Measurements from ENCODE around the gene OGDH.
"Not testable (repeated sequence)": the region's sequence is repeated elsewhere in the genome, so short reads cannot be mapped to it uniquely, and the experiment has no call there.

Gene OGDH

GRCh38 chr7:44580945-44581878, 25.2 kb upstream of the OGDH start:
- peak; percentile 20 to 60 (median 35) for DNase-seq

DNA sequence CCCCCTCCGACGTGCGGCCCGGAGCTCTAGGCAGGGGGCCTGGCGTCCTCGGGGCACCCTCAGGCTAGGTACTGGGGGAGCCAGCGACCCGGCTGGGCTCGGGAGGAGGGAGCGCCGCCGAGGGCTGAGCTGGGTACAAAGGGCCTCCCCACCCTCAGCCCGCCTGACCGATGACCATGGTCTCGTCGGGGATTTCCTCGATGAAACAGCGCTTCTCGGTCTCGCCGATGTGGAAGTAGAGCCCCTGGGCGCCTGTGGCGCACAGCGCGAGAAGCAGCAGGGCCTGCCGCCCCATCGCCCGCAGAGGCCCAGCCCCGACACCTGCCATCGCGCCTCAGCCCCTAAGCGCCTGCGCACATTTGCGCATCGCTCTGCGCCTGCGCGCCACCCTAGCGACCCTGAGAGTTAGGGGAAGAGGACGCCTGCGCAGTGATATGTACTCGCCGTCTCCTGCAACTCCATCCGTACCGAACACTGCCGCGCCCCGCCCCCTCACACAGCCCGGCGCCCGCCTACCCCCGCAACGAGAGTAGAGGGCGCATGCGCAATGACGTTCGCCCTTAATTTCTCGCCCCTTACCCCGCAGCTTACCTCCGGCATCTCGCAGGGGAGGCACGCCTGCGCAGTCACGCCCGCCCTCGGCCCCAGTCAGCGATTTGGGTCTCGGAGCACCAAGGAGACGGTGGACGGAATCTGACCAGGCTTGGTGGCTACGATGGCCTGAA, 24.4 kb upstream of the OGDH start, which contains the start of gene TMED4:
Gene TMED4, minus strand, starts transcription at position 353 of the 725 bp plus-strand sequence. Its CDS starts 25 bp downstream, at position 328.
- DNase-seq: peak; percentile 100

GRCh38 chr7:44583146-44583865, 23.1 kb upstream of the OGDH start:
- no peak for DNase-seq

DNA sequence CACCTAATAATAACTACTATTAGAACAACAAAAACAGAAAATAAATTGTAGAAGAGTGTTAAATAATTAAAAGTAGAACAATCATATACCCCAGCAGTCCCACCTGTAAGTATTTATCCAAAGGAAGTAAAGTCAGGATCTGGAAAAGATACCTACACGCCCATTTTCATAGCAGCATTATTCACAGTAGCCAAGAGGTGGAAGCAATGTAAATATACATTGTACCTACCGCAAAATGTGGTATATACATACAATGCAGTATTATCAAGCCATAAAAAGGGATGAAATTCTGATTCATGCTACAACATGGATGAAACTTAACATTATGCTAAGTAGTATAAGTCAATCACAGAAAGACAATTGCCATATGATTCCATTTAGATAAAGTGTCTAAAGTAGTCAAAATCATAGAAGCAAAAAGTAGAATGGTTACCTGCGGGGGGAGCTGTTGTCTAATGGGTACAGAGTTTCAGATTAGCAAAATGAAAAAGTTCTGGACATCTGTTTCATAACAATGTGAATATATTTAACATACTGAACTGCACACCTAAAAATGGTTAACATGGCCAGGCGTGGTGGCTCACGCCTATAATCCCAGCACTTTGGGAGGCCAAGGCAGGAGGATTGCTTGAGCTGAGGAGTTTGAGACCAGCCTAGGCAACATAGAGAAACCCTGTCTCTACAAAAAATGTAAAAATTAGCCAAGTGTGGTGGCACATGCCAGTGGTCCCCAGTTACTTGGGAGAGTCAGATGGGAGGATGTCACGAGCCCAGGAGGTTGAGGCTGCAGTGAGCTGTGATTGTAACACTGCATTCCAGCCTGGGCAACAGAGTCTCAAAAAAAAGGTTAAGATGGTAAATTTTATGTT, 18.4 kb upstream of the OGDH start:
- peak in 4 of 5 donors; percentile 40 to 73 (median 48) for DNase-seq

GRCh38 chr7:44590910-44591309, 15.5 kb upstream of the OGDH start:
- DNase-seq: no peak

GRCh38 chr7:44595934-44596635, 10.3 kb upstream of the OGDH start:
- DNase-seq: no peak

DNA sequence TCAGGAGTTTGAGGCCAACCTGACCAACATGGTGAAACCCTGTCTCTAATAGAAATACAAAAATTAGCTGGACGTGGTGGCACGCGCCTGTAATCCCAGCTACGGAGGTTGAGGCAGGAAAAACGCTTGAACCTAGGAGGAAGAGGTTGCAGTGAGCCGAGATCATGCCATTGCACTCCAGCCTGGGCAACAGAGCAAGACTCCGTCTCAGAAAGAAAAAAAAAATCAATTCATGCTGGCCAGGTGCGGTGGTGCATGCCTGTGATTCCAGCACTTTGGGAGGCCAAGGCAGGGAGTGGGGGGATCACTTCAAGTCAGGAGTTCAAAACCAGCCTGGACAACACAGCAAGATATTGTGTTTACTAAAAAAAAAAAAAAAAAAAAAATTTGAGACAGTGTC, 9.2 kb upstream of the OGDH start:
- DNase-seq: not testable (repeated sequence)

DNA sequence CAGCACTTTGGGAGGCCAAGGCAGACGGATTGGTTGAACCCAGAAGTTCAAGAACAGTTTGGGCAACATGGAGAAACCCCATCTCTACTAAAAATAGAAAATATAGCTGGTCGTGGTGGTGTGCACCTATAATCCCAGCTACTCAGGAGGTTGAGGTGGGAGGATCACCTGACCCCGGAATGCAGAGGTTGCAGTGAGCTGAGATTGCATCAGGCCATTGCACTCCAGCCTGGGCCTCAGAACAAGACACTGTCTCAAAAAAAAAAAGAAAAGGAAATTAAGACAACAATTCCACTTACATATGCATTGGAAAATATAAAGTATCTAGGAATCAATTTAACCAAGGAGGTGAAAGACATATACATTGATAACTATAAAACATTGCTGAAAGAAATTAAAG, 7.2 kb upstream of the OGDH start:
- DNase-seq: no peak

- no peak for DNase-seq
Measured at GRCh38 chr7:44602576-44602910, 3.9 kb upstream of the OGDH start.

GRCh38 chr7:44603193-44603592, 3.2 kb upstream of the OGDH start:
- no peak for DNase-seq

- DNase-seq: no peak
Measured at GRCh38 chr7:44604941-44605340, 1.5 kb upstream of the OGDH start.

GRCh38 chr7:44607141-44608068, 978 bp downstream of the OGDH start:
- no peak for DNase-seq

- DNase-seq: peak in 1 of 5 donors; percentile 39
Measured at GRCh38 chr7:44608916-44609648, 2.7 kb downstream of the OGDH start.

DNA sequence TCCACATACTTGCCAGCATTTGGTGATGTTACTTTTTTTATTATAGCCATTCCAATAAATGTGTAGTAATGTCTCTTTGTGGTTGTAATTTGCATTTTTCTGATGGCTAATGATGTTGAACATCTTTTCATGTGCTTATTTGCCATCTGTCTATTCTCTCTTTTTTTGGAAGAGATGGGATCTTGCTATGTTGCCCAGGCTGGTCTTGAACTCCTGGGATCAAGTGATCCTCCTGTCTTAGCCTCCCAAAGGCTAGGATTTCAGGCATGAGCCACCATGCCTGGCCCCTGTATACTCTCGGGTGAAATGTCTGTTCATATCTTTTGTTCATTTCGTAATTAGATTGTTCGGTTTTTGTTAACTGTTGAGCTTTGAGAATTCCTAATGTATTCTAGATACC, 3.4 kb downstream of the OGDH start:
- DNase-seq: no peak

GRCh38 chr7:44615149-44615611, 8.8 kb downstream of the OGDH start:
- no peak for DNase-seq

DNA sequence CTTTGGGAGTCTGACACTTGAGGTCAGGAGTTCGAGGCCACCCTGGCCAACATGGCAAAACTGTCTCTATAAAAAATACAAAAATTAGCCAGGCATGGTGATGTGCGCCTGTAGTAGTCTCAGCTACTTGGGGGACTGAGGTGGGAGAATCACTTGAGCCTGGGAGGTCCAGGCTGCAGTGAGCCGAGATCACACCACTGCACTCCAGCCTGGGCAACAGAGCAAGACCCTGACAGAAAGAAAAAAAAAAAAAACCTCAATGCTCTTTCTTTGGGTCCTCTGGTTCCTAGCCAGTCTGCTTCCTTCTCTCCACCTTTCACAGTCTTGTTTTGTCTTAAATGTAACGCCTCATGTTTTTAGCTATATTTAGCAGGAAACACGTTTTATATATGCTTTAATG, 9.4 kb downstream of the OGDH start:
- no peak for DNase-seq

GRCh38 chr7:44616545-44616944, 10.1 kb downstream of the OGDH start:
- no peak for DNase-seq

- peak in 1 of 5 donors; percentile 61 for DNase-seq
Measured at GRCh38 chr7:44617225-44617890, 10.9 kb downstream of the OGDH start.

- no peak for DNase-seq
Measured at GRCh38 chr7:44618045-44618444, 11.6 kb downstream of the OGDH start.
